ENCODE measurements around the gene CBFB.

CBFB gene

DNA sequence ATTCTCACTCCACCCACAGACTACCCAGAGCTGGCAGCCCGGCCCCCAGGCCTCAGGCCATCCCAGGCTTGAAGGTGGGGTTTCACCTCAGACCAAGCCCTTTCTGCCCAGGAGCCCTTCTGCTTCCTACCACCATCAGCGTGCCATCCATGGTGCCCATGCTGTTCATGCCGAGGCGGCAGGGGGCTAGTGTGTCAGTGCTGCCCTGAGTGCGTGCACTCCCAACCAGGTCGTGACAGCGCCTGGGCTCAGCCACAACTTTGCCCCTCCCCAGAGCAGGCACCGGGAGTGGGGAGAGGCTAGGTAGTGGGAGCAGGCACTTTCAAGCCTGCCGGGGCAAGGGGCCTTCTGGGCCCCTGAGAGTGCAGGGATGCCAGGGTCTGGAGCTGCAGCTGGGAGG lies 113.4 kb downstream of the CBFB start:
- no peak for DNase-seq

DNA sequence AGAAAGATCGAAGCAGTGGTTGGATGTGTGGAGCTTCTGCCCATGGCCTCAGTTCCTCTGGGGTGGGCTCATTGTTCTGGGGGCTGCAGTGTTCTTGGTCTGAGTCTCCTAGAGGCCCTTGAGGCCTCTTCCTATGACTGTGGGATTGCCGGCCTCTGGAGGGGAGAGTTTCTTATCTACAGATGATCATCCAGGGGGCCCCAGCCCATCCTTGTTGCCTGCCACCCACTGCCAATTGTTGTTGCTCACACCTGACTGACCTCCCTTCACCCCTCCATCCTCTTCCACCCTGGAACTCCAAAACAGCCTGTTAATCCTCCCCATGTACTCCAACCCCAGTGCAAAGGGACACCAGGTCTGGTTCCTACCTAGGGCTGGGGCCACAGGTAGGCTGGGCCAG lies 116.0 kb downstream of the CBFB start:
- DNase-seq = no peak

DNA sequence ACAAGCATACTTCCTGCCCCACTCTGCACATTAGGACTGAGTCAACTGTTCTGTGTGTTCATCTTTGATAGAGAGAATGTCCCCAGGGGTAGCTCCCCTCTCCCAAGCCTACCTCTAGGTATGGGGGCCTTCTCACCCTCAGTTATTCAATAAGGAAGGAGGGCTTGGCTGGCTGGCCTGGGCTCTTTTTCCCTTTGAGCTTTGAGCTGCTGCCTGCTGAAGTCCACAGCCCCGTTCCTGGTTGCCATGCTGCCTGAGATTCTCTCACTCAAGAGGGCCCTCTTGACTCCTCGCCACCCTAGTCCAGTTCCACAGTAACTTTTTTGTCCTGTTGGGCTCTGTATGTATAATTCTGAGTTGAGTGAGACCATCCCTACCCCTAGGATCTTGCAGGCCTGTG lies 116.8 kb downstream of the CBFB start:
- DNase-seq = no peak

DNA sequence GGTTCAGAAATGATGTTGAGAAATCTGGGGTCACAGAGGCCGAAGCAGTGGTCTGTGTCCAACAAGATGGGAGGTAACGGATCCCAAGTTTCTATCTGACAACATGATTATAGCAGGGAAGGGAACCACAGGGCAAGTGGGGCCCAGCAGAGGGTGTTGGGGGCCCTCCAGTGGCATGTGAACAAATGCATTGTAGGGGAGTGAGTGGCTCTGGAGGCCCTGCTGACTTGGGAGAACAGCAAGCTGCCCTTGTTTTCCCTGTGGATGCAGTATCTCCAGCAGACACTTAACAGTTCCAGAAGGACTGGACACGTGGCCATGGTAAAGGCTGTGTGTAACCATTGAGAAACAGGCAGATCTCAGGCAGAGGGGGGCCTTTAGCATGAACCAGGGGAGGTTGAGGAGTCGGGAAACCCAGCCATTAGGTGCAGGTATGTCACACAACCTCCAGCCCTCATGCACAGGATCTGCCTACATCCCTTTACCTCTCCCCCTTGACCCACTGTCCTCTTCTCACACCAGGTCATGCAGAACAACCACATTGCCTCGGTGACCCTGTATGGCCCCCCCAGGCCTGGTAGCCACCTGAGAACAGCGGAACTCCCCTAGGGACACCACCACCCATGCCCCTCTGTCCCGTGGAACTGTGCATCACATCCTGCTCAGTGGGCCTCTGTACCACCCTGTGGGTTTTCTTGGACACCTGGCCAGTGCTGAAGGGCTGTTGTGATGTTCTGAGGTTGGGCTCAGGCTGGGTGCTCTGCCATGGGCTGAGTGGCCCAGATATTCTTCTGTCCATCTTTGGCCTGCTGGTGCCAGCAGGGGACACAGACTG lies 117.8 kb downstream of the CBFB start:
- DNase-seq = no peak

DNA sequence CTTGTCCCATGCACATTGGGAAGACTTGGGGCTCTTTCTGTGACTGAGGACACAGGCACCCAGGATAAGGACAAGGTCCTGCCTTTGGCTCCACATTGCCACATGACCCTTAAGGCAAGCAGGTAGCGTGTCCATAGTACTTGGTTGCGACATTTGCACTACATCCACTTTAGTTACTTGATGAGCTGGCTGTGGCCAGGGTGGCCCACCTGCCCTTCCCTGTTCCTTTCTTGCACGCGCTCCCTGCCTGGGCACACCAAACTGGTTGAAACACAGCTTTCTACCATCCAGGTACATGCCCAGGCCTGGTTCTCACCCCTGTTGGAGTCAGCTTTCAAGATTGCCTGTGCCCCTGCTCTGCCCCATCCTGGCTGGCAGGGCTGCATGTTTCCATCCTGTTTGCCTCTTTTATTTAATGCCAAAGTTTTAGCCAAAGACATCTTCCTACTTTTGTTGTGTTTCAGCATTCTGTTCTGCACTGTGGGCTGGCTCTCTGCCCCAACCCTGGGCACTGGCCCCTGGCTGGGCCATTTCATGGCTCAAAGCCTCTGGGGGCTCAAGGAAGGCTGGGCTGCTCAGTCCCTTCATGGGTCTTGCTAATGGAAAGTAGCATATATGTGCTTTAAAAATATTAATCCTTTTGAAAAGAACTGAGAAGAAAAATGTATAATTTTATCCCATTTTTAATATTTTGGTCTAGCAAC lies 118.6 kb downstream of the CBFB start:
- no peak for DNase-seq

DNA sequence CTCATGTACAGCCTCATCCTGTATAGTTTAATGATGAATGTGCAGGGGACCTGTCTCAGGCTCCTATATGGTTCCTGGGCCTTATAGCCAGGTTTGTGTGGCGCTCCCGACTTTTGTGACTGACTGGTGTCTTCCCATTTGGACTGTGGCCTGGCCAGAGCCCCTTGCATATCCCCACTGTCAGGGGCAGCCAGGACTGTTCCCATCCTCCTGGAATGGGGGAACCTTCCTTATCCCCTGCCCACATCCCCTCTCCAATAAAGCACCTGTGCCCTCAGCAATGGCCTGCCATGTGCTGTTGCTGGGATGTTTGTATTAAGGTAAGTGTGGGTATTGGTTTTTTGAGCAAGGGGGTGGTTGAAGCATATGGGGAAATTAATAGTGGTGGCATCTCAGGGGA lies 119.3 kb downstream of the CBFB start:
- DNase-seq = no peak

DNA sequence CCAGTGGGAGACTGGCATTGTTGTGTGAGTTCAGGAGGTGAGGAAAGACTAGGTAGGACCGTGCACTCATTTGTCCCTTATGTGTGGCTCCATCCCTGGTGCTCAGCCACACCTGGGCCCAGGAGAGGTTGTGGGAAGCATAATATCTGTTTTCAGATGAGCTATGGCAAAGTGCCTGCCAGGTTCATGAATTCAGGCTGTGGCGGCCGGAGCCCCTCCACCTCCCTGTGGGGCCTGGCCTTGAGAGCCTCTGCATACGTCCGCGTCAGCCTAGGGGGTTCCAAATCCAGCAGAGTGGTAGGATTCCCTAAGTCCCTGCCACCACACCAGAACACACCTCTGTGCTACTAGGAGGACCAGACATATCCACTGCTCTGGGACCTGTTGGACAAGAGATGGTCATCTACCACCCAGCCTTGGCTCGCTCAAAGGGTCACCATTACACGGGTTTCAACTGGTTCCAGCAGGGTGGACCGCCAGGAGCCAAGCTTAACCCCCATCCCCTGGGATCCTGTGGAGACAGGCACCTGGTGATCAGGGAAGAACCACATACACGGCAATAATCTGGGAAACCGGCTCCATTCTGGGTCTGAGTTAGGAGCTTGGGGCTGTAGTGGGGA lies 119.8 kb downstream of the CBFB start:
- DNase-seq = no peak

DNA sequence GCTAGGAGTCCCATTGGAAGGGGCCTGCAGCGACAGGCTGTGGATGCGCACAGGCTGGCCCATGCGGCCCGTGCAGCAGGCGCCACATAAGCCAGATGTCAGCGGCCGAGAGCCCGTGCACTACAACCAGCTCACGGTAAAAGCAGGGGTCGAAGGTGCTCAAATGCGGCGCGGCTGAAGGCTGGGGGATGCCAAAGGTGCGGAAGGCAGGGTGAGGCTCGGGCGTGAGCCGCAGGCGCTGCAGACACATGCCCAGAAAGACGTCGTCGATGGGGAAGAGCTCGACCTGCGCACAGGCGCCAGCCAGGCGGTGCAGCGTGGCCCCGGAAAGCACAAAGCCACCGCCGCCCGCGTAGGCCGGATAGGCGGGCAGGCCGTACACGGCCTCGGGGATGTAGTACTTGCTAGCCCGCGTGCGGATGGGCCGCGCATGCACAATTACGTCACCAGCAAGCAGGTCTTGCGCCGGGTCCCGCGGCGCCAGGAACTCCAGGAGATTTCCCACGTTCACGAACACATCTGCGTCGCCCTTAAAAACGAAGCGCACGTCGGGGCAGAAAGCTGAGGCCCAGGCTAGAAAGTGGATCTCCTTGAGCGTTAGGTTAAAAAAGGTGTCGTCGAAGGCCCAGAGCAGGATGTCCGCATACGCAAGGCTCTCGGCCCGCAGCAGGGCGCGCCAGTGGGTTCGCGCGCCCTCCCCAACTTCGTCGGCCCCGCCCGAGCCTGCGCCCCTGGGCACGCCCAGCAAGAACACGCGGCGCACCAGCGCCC lies 120.5 kb downstream of the CBFB start:
- DNase-seq = no peak

DNA sequence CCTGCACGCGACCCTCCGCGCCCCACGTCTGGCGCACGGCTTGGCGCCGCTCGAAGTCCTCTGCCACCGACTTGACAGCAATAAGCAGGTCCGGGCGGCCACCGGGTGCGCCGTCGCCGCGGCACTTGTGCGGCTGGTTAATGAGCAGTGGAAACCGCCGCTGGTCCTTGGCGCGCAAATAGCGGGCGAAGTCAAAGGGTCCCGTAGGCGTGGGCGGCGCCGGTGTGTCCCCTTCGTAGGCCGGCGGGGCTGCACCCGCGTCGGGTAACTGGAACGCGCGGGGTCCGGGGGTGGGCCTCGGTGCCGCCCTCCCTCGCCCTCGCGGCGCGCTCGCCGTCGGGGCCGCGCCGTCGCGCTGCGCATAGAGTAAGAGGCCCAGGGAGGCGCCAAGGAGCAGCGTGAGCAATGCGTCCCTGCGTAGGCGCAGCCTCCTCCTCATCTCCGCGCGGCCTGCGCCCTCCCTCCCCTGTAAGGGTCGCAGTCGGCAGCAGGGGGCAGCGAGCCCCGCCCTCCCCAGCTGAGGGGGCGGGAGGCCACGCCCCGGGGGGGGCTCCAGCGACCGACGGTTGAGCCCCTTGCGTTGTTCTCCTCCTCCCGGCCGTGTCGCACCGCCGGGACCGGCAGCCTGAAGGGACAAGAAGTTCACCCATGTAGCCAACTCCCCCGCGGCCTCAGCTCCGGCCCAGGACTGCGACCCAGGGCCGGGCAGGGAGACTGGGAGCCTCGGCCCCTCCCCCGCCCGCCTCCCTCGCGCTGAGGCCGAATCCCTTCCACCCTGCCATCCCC lies 121.3 kb downstream of the CBFB start:
- no peak for DNase-seq

All from DMS153 (cell line).